ENCODE measurements around the gene NAPSA.

The NAPSA gene

GRCh38 chr19:50326101-50326664 is 39.3 kb downstream of the NAPSA start:
- Histone ChIP-seq H3K9me3 (ENCODE audit: control insufficient read depth, insufficient read depth, low read length) (no peaks in the 10 kb centered on the region), H3K9ac (ENCODE audit: low read depth, low read length) (peak overlapping the region; percentile 54; the same call in 1 of the 2 replicates), H3K36me3 (ENCODE audit: insufficient read depth, low read length) (no peaks in the 10 kb centered on the region), H3K4me1 (ENCODE audit: insufficient read depth, low read length) (peaks cover 11% of the 10 kb centered on the region)

- Histone ChIP-seq H3K9me3 (ENCODE audit: control insufficient read depth, insufficient read depth, low read length) (no peaks in the 10 kb centered on the region), H3K36me3 (ENCODE audit: insufficient read depth, low read length) (no peaks in the 10 kb centered on the region), H3K4me1 (ENCODE audit: insufficient read depth, low read length) (peaks cover 11% of the 10 kb centered on the region), H3K9ac (ENCODE audit: low read depth, low read length) (peak overlapping the region; percentile 54)
Observed at GRCh38 chr19:50325310-50326100, 39.9 kb downstream of the NAPSA start.

GRCh38 chr19:50324331-50324730 is 41.1 kb downstream of the NAPSA start:
- no peaks in the 10 kb centered on the region for H3K36me3 ChIP-seq (ENCODE audit: insufficient read depth, low read length)
- no peak overlapping the region for H3K9ac ChIP-seq (ENCODE audit: low read depth, low read length)
- H3K4me1 ChIP-seq (ENCODE audit: insufficient read depth, low read length): peaks cover 11% of the 10 kb centered on the region
- H3K9me3 ChIP-seq (ENCODE audit: control insufficient read depth, insufficient read depth, low read length): no peaks in the 10 kb centered on the region

GRCh38 chr19:50323782-50324133 is 41.7 kb downstream of the NAPSA start:
- Histone ChIP-seq H3K9me3 (ENCODE audit: control insufficient read depth, insufficient read depth, low read length) (no peaks in the 10 kb centered on the region), H3K9ac (ENCODE audit: low read depth, low read length) (no peak overlapping the region), H3K36me3 (ENCODE audit: insufficient read depth, low read length) (no peaks in the 10 kb centered on the region), H3K4me1 (ENCODE audit: insufficient read depth, low read length) (peaks cover 11% of the 10 kb centered on the region)

- Histone ChIP-seq H3K4me1 (ENCODE audit: insufficient read depth, low read length) (peaks cover 11% of the 10 kb centered on the region), H3K36me3 (ENCODE audit: insufficient read depth, low read length) (no peaks in the 10 kb centered on the region), H3K9ac (ENCODE audit: low read depth, low read length) (no peak overlapping the region), H3K9me3 (ENCODE audit: control insufficient read depth, insufficient read depth, low read length) (no peaks in the 10 kb centered on the region)
Observed at GRCh38 chr19:50322931-50323781, 42.3 kb downstream of the NAPSA start.

- Histone ChIP-seq H3K9me3 (ENCODE audit: control insufficient read depth, insufficient read depth, low read length) (no peaks in the 10 kb centered on the region), H3K4me1 (ENCODE audit: insufficient read depth, low read length) (peaks cover 11% of the 10 kb centered on the region), H3K36me3 (ENCODE audit: insufficient read depth, low read length) (no peaks in the 10 kb centered on the region), H3K9ac (ENCODE audit: low read depth, low read length) (no peak overlapping the region)
Observed at GRCh38 chr19:50322234-50322633, 43.2 kb downstream of the NAPSA start.

GRCh38 chr19:50321831-50322230 is 43.6 kb downstream of the NAPSA start:
- H3K36me3 ChIP-seq (ENCODE audit: insufficient read depth, low read length): no peaks in the 10 kb centered on the region
- peaks cover 8% of the 10 kb centered on the region; the same call in 1 of the 2 replicates for H3K4me1 ChIP-seq (ENCODE audit: insufficient read depth, low read length)
- H3K9me3 ChIP-seq (ENCODE audit: control insufficient read depth, insufficient read depth, low read length): no peaks in the 10 kb centered on the region
- no peak overlapping the region for H3K9ac ChIP-seq (ENCODE audit: low read depth, low read length)

- peaks cover 13% of the 10 kb centered on the region; the same call in 1 of the 2 replicates for H3K4me1 ChIP-seq (ENCODE audit: insufficient read depth, low read length)
- no peaks in the 10 kb centered on the region for H3K36me3 ChIP-seq (ENCODE audit: insufficient read depth, low read length)
- H3K9me3 ChIP-seq (ENCODE audit: control insufficient read depth, insufficient read depth, low read length): no peaks in the 10 kb centered on the region
- H3K9ac ChIP-seq (ENCODE audit: low read depth, low read length): no peak overlapping the region
Observed at GRCh38 chr19:50320596-50320995, 44.8 kb downstream of the NAPSA start.

- Histone ChIP-seq H3K4me1 (ENCODE audit: insufficient read depth, low read length) (peaks cover 11% of the 10 kb centered on the region; the same call in 1 of the 2 replicates), H3K36me3 (ENCODE audit: insufficient read depth, low read length) (no peaks in the 10 kb centered on the region), H3K9ac (ENCODE audit: low read depth, low read length) (no peak overlapping the region), H3K9me3 (ENCODE audit: control insufficient read depth, insufficient read depth, low read length) (no peaks in the 10 kb centered on the region)
Observed at GRCh38 chr19:50320051-50320450, 45.4 kb downstream of the NAPSA start.

- H3K4me1 ChIP-seq (ENCODE audit: insufficient read depth, low read length): peaks cover 7% of the 10 kb centered on the region; the same call in 1 of the 2 replicates
- H3K9ac ChIP-seq (ENCODE audit: low read depth, low read length): no peak overlapping the region
- H3K36me3 ChIP-seq (ENCODE audit: insufficient read depth, low read length): no peaks in the 10 kb centered on the region
- H3K9me3 ChIP-seq (ENCODE audit: control insufficient read depth, insufficient read depth, low read length): no peaks in the 10 kb centered on the region
Observed at GRCh38 chr19:50319156-50319555, 46.3 kb downstream of the NAPSA start.

- Histone ChIP-seq H3K4me1 (ENCODE audit: insufficient read depth, low read length) (peaks cover 7% of the 10 kb centered on the region; the same call in 1 of the 2 replicates), H3K9me3 (ENCODE audit: control insufficient read depth, insufficient read depth, low read length) (no peaks in the 10 kb centered on the region), H3K9ac (ENCODE audit: low read depth, low read length) (no peak overlapping the region), H3K36me3 (ENCODE audit: insufficient read depth, low read length) (no peaks in the 10 kb centered on the region)
Observed at GRCh38 chr19:50318438-50318837, 47.0 kb downstream of the NAPSA start.

- H3K36me3 ChIP-seq (ENCODE audit: insufficient read depth, low read length): no peaks in the 10 kb centered on the region
- H3K9ac ChIP-seq (ENCODE audit: low read depth, low read length): no peak overlapping the region
- no peaks in the 10 kb centered on the region for H3K9me3 ChIP-seq (ENCODE audit: control insufficient read depth, insufficient read depth, low read length)
- peaks cover 5% of the 10 kb centered on the region; the same call in 1 of the 2 replicates for H3K4me1 ChIP-seq (ENCODE audit: insufficient read depth, low read length)
Observed at GRCh38 chr19:50317115-50317514, 48.3 kb downstream of the NAPSA start.

GRCh38 chr19:50315773-50316448 is 49.5 kb downstream of the NAPSA start:
- peak overlapping the region; percentile 71 for H3K9ac ChIP-seq (ENCODE audit: low read depth, low read length)
- H3K4me1 ChIP-seq (ENCODE audit: insufficient read depth, low read length): peaks cover 5% of the 10 kb centered on the region; the same call in 1 of the 2 replicates
- no peaks in the 10 kb centered on the region for H3K9me3 ChIP-seq (ENCODE audit: control insufficient read depth, insufficient read depth, low read length)
- no peaks in the 10 kb centered on the region for H3K36me3 ChIP-seq (ENCODE audit: insufficient read depth, low read length)

Data from ES-I3 (cell line).